CMK (cell line): ENCODE results near the gene TXNRD1.
"Not testable (repeated sequence)": the region's sequence is repeated elsewhere in the genome, so short reads cannot be mapped to it uniquely, and the experiment has no call there.

Experiments
- DNase-seq: peaks from one replicate; pipeline ENCODE4 v3.0.0-alpha.2; 2010; ENCODE audit warnings: low read depth

Gene TXNRD1

GRCh38 chr12:104215638-104216297 lies at the start of gene TXNRD1:
Gene TXNRD1 (plus strand): TSS chr12:104215779. CDS start chr12:104215803, 24 bp downstream.
- DNase-seq, result peak; percentile 34

GRCh38 chr12:104165801-104166200 lies 49.8 kb upstream of the TXNRD1 start:
- DNase-seq, result no peak

GRCh38 chr12:104166465-104166864 lies 49.1 kb upstream of the TXNRD1 start:
- DNase-seq, result no peak

- no peak for DNase-seq
Observed at GRCh38 chr12:104167519-104168458, 47.8 kb upstream of the TXNRD1 start.

GRCh38 chr12:104168596-104168995 lies 47.0 kb upstream of the TXNRD1 start:
- no peak for DNase-seq

- no peak for DNase-seq
Observed at GRCh38 chr12:104171785-104172569, 43.6 kb upstream of the TXNRD1 start.

GRCh38 chr12:104172570-104172947 lies 43.0 kb upstream of the TXNRD1 start:
- DNase-seq, result no peak

GRCh38 chr12:104173804-104174203 lies 41.8 kb upstream of the TXNRD1 start:
- DNase-seq, result not testable (repeated sequence)

GRCh38 chr12:104175726-104176247 lies 39.8 kb upstream of the TXNRD1 start:
- DNase-seq, result no peak

- DNase-seq, result no peak
Observed at GRCh38 chr12:104177336-104177662, 38.3 kb upstream of the TXNRD1 start.

GRCh38 chr12:104177663-104178501 lies 37.7 kb upstream of the TXNRD1 start:
- no peak for DNase-seq

- no peak for DNase-seq
Observed at GRCh38 chr12:104180374-104180773, 35.2 kb upstream of the TXNRD1 start.

GRCh38 chr12:104181313-104181712 lies 34.3 kb upstream of the TXNRD1 start:
- DNase-seq, result no peak

GRCh38 chr12:104182144-104182543 lies 33.4 kb upstream of the TXNRD1 start:
- DNase-seq, result no peak

- no peak for DNase-seq
Observed at GRCh38 chr12:104182621-104183378, 32.8 kb upstream of the TXNRD1 start.

GRCh38 chr12:104183443-104183842 lies 32.1 kb upstream of the TXNRD1 start:
- no peak for DNase-seq

GRCh38 chr12:104187446-104188155 lies 28.0 kb upstream of the TXNRD1 start:
- DNase-seq, result no peak

GRCh38 chr12:104188534-104188933 lies 27.0 kb upstream of the TXNRD1 start:
- DNase-seq, result no peak

GRCh38 chr12:104189915-104190555 lies 25.5 kb upstream of the TXNRD1 start:
- DNase-seq, result no peak
